Right lobe of liver (tissue), 4 donors: ENCODE results near the gene MED22.

Experiments used
- POLR2A ChIP-seq: fragments of 450-650 bp; IDR thresholded peaks from one replicate; pipeline ENCODE4 v1.6.1; 2017; ENCODE audit warnings: antibody characterized with exemption, mild to moderate bottlenecking
- TF ChIP-seq, protein P1 (sequence below), 4 donors: fragments of 200-600 bp in 3 of 4; fragments of 450-650 bp in 1 of 4; IDR thresholded peaks; one replicate each; pipeline versions ENCODE4 v1.5.1 to v1.8.0; 2016 to 2022; ENCODE audit warnings: antibody characterized with exemption in 4 of 4, mild to moderate bottlenecking in 2 of 4
- donor health status: DM: no; HTN: no; CAD: no.
- donor health status: DM: no; HTN: no; CAD: no.
- donor health status: DM: no; HTN: yes; CAD: no.

GRCh38 chr9:133354766-133355165, 6.8 kb upstream of the MED22 start:
- TF ChIP-seq, protein P1, sequence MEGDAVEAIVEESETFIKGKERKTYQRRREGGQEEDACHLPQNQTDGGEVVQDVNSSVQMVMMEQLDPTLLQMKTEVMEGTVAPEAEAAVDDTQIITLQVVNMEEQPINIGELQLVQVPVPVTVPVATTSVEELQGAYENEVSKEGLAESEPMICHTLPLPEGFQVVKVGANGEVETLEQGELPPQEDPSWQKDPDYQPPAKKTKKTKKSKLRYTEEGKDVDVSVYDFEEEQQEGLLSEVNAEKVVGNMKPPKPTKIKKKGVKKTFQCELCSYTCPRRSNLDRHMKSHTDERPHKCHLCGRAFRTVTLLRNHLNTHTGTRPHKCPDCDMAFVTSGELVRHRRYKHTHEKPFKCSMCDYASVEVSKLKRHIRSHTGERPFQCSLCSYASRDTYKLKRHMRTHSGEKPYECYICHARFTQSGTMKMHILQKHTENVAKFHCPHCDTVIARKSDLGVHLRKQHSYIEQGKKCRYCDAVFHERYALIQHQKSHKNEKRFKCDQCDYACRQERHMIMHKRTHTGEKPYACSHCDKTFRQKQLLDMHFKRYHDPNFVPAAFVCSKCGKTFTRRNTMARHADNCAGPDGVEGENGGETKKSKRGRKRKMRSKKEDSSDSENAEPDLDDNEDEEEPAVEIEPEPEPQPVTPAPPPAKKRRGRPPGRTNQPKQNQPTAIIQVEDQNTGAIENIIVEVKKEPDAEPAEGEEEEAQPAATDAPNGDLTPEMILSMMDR (IDR thresholded peaks at IDR 0.05): no peak
- no peak for TF ChIP-seq POLR2A
